Endothelial cell of umbilical vein (primary cell): Measurements from ENCODE around the gene TF. TPM values are rescaled to one million over a fixed set of nuclear protein-coding genes. Genes with fewer than 3 reads are reported as not detected.

Source experiments
- BruUV-seq: library from RNA; stranded (reverse); fragments of 400-500 nt; replicated peaks from 2 replicates; lab custom pipeline; 2021; lab: Mats Ljungman, UMichigan
- CTCF ChIA-PET: fragments of 300-600, 350-600 bp; sonication (Branson Sonifier 250); formaldehyde crosslinking; loops from one replicate; lab custom pipeline; 2021; ENCODE audit warnings: antibody characterized with exemption, inconsistent platforms; lab: Charles Lee
- POLR2A ChIA-PET: fragments of 300-600, 350-600 bp; sonication (Branson Sonifier 250); formaldehyde crosslinking; loops from one replicate; lab custom pipeline; 2021; ENCODE audit warnings: antibody characterized with exemption, inconsistent platforms; lab: Charles Lee
- DNase-seq: peaks from one replicate; pipeline ENCODE4 v3.0.0-alpha.2; 2011; ENCODE audit warnings: low read depth, low spot score
- FAIRE-seq: peaks from 2 replicates; lab custom pipeline; 2011; peaks lifted over from hg19 to GRCh38; lab: Jason Lieb, UNC
- H2AFZ ChIP-seq: 2 replicates; pipeline ENCODE4 v1.6.0; 2012; ENCODE audit warnings: low read depth, low read length, control low read depth, inconsistent platforms
- H3K27ac ChIP-seq: 2 replicates; pipeline ENCODE4 v1.5.1; 2011; ENCODE audit warnings: low read depth, mild to moderate bottlenecking, control low read depth, low read length, moderate library complexity; ENCODE audit not compliant: insufficient read depth
- H3K27me3 ChIP-seq, 2 experiments: 2 replicates each; pipeline versions ENCODE4 v1.6.0 to v1.6.1; 2011; ENCODE audit warnings: low read length in 2 of 2, mixed read lengths in 1 of 2; ENCODE audit not compliant: control insufficient read depth in 2 of 2, insufficient read depth in 2 of 2
- H3K36me3 ChIP-seq, 2 experiments: 2 replicates in 1 of 2; 3 replicates in 1 of 2; pipeline ENCODE4 v1.5.1; 2011; ENCODE audit warnings: low read length in 2 of 2, mild to moderate bottlenecking in 1 of 2, moderate library complexity in 1 of 2; ENCODE audit not compliant: control insufficient read depth in 2 of 2, insufficient read depth in 2 of 2; ENCODE audit errors: extremely low read depth in 1 of 2
- H3K4me1 ChIP-seq: 3 replicates; pipeline ENCODE4 v1.5.1; 2011; ENCODE audit warnings: mild to moderate bottlenecking, low read length; ENCODE audit not compliant: control insufficient read depth, insufficient read depth; ENCODE audit errors: extremely low read depth
- H3K4me2 ChIP-seq: 2 replicates; pipeline ENCODE4 v1.6.1; 2011; ENCODE audit warnings: low read length, control low read depth, mixed read lengths; ENCODE audit not compliant: insufficient read depth
- H3K4me3 ChIP-seq, 3 experiments: fragments of 200-600 bp in 1 of 3; sonication (generic), shearing (Covaris generic) in 1 of 3; replicated peaks in 1 of 3; 2 replicates each; pipeline ENCODE4 v1.5.1; 2011 to 2016; ENCODE audit warnings: control low read depth in 3 of 3, low read length in 3 of 3, mild to moderate bottlenecking in 2 of 3, inconsistent platforms in 1 of 3, low read depth in 1 of 3, moderate library complexity in 1 of 3; ENCODE audit not compliant: insufficient read depth in 1 of 3
- H3K79me2 ChIP-seq: 2 replicates; pipeline ENCODE4 v1.6.0; 2012; ENCODE audit warnings: low read length, inconsistent platforms; ENCODE audit not compliant: control insufficient read depth, insufficient read depth
- H3K9ac ChIP-seq: replicated peaks from 2 replicates; pipeline ENCODE3; 2011; ENCODE audit warnings: low read length, control low read depth; ENCODE audit not compliant: insufficient read depth; ENCODE audit errors: extremely low read depth
- H3K9me1 ChIP-seq: replicated peaks from 3 replicates; pipeline ENCODE4 v1.6.0; 2011; ENCODE audit warnings: mild to moderate bottlenecking, low read length; ENCODE audit not compliant: control insufficient read depth, insufficient read depth; ENCODE audit errors: extremely low read depth
- H3K9me3 ChIP-seq: replicated peaks from 2 replicates; pipeline ENCODE4 v1.5.1; 2012; ENCODE audit warnings: low read length, inconsistent platforms; ENCODE audit not compliant: control insufficient read depth, insufficient read depth
- H4K20me1 ChIP-seq: replicated peaks from 2 replicates; pipeline ENCODE3; 2011; ENCODE audit warnings: mild to moderate bottlenecking, low read length; ENCODE audit not compliant: control insufficient read depth, insufficient read depth; ENCODE audit errors: extremely low read depth
- EZH2 ChIP-seq: IDR thresholded peaks from 2 replicates; pipeline ENCODE4 v1.6.1; 2012; ENCODE audit warnings: borderline replicate concordance, low read depth, mild to moderate bottlenecking, moderate library complexity, low read length, inconsistent platforms; ENCODE audit not compliant: severe bottlenecking
- FOS ChIP-seq: IDR thresholded peaks from 2 replicates; pipeline ENCODE4 v1.6.1; 2011; ENCODE audit warnings: mild to moderate bottlenecking, low read length, moderate library complexity, borderline replicate concordance; ENCODE audit not compliant: insufficient read depth
- GATA2 ChIP-seq: IDR thresholded peaks from 2 replicates; pipeline ENCODE4 v1.7.0; 2011; ENCODE audit warnings: low read depth, mild to moderate bottlenecking, moderate library complexity, mixed read lengths, low read length; ENCODE audit not compliant: insufficient read length, insufficient read depth
- JUN ChIP-seq: IDR thresholded peaks from 2 replicates; pipeline ENCODE4 v1.6.1; 2011; ENCODE audit warnings: borderline replicate concordance, low read depth; ENCODE audit not compliant: insufficient read length, insufficient read depth
- MAX ChIP-seq: IDR thresholded peaks from 2 replicates; pipeline ENCODE4 v1.6.1; 2011; ENCODE audit not compliant: insufficient read depth, insufficient read length
- MYC ChIP-seq: IDR thresholded peaks from one replicate; pipeline ENCODE4 v1.6.1; 2011; ENCODE audit warnings: mild to moderate bottlenecking, low read depth, low read length
- POLR2A ChIP-seq: IDR thresholded peaks from 2 replicates; pipeline ENCODE4 v1.6.1; 2012; ENCODE audit warnings: low read depth, mild to moderate bottlenecking, control low read depth, low read length
- POLR2AphosphoS5 ChIP-seq: IDR thresholded peaks from 2 replicates; pipeline ENCODE4 v1.6.1; 2012; ENCODE audit warnings: low read depth, mild to moderate bottlenecking, control low read depth, low read length, moderate library complexity; ENCODE audit not compliant: insufficient read depth
- dilution Hi-C: fragments of 300-500 bp; cut with MboI; formaldehyde crosslinking; loops from one replicate; pipeline ENCODE4 v1.15.0; 2019; ENCODE audit warnings: low sequenced_read_pairs; ENCODE audit not compliant: extremely low pct_ligation_motif_present
- intact Hi-C: fragments of 100-400 bp; cut with micrococcal nuclease; formaldehyde crosslinking; loops from one replicate; pipeline ENCODE4 v1.10.0; 2022
- polyA plus RNA-seq, 4 experiments: library from polyadenylated mRNA; depleted of rRNA in 3 of 4; stranded (reverse) in 3 of 4; unstranded in 1 of 4; fragments of >200 nt; gene quantifications; 2 replicates each; pipeline versions ENCODE4 v1.2.1 to v1.2.3, GENCODE V29; 2011 to 2012; ENCODE audit warnings: missing spikeins in 1 of 4
- total RNA-seq: library from RNA; stranded (reverse); gene quantifications from 2 replicates; pipeline ENCODE4 v1.2.3, GENCODE V29; 2021
- TF ChIP-seq, protein P1 (sequence below), 2 donors: IDR thresholded peaks; 1 replicate in 1 of 2; 2 replicates in 1 of 2; pipeline ENCODE4 v1.5.1; 2011; ENCODE audit warnings: low read length in 2 of 2, mild to moderate bottlenecking in 2 of 2, moderate library complexity in 2 of 2, control low read depth in 1 of 2, inconsistent platforms in 1 of 2, low read depth in 1 of 2; ENCODE audit not compliant: insufficient read depth in 1 of 2; ENCODE audit errors: extremely low read depth in 1 of 2

TF gene
- total and polyA plus RNA-seq, 2 donors (not counting 3 experiments of a cell fraction or from before 2014, with no cell fraction given), result 0.32 to 0.69 TPM

DNA sequence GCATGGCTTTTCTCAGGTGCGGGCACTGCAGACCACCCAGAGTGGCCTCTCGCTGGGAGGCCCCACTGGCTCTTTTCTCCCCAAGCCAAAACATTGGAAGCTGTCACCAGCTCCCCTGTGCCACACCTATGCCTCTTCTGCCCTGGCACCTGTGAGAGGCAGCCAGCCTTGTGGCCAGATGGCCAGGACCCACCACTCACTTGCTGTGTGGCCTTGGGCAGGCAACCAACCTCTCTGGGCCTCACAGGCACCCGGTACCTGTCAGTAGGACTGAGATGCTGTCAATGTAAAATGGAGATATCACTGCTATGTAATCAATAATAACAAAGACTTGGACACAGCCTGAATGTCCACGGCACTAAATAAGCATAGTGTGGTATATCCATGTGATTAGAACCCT, 96.0 kb downstream of the TF start:
- H3K4me1 ChIP-seq, result no peaks in the 10 kb centered on the region
- peaks cover 0 to 2% of the 10 kb centered on the region in 2 experiments for H3K27me3 ChIP-seq
- no TSS peak for BruUV-seq
- no peaks in the 10 kb centered on the region for H3K79me2 ChIP-seq
- FAIRE-seq, result no peak
- dilution Hi-C loops, result no loop called here
- no peaks in the 10 kb centered on the region for H4K20me1 ChIP-seq
- intact Hi-C loops, result no loop called here
- CTCF ChIA-PET, result interaction anchor here (1.3 kb wide), 1 partner anchor 19 kb away, joined by 3 read pairs; no protein-coding TSS in a partner anchor
- DNase-seq, result no peak
- H3K27ac ChIP-seq, result no peak overlapping the region
- H3K4me3 ChIP-seq, result no peak overlapping the region
- H2AFZ ChIP-seq, result no peak overlapping the region
- no peak overlapping the region for H3K9ac ChIP-seq
- POLR2A ChIA-PET, result no interaction called here
- no peaks in the 10 kb centered on the region for H3K9me3 ChIP-seq
- no peaks in the 10 kb centered on the region for H3K9me1 ChIP-seq
- no peaks in the 10 kb centered on the region for H3K36me3 ChIP-seq
- H3K4me2 ChIP-seq, result no peak overlapping the region
- no peak for TF ChIP-seq JUN
- TF ChIP-seq GATA2, result no peak
- TF ChIP-seq, protein P1, sequence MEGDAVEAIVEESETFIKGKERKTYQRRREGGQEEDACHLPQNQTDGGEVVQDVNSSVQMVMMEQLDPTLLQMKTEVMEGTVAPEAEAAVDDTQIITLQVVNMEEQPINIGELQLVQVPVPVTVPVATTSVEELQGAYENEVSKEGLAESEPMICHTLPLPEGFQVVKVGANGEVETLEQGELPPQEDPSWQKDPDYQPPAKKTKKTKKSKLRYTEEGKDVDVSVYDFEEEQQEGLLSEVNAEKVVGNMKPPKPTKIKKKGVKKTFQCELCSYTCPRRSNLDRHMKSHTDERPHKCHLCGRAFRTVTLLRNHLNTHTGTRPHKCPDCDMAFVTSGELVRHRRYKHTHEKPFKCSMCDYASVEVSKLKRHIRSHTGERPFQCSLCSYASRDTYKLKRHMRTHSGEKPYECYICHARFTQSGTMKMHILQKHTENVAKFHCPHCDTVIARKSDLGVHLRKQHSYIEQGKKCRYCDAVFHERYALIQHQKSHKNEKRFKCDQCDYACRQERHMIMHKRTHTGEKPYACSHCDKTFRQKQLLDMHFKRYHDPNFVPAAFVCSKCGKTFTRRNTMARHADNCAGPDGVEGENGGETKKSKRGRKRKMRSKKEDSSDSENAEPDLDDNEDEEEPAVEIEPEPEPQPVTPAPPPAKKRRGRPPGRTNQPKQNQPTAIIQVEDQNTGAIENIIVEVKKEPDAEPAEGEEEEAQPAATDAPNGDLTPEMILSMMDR (IDR thresholded peaks at IDR 0.05; ENCODE audit: extremely low read depth in 1 of 2, insufficient read depth in 1 of 2, low read depth in 1 of 2, low read length in 2 of 2), result no peak
- TF ChIP-seq MAX, result no peak
- TF ChIP-seq POLR2AphosphoS5, result no peak
- no peak for TF ChIP-seq POLR2A
- no peak for TF ChIP-seq MYC
- no peak for TF ChIP-seq FOS
- no peak for TF ChIP-seq EZH2
